Prostate gland (tissue), 2 donors: ENCODE data around the gene MED17.

Source experiments
- POLR2A ChIP-seq: fragments of 450-650 bp; IDR thresholded peaks from one replicate; pipeline ENCODE4 v1.6.1; 2016; ENCODE audit warnings: antibody characterized with exemption, mild to moderate bottlenecking
- TF ChIP-seq, protein P1 (sequence below), 4 experiments: fragments of 200-600 bp in 2 of 4; fragments of 450-650 bp in 2 of 4; sonication (generic) in 2 of 4; IDR thresholded peaks; 1 replicate in 3 of 4; 2 replicates in 1 of 4; pipeline ENCODE4 v1.5.1; 2016 to 2019; ENCODE audit warnings: antibody characterized with exemption in 4 of 4, mild to moderate bottlenecking in 2 of 4, moderate library complexity in 2 of 4

DNA sequence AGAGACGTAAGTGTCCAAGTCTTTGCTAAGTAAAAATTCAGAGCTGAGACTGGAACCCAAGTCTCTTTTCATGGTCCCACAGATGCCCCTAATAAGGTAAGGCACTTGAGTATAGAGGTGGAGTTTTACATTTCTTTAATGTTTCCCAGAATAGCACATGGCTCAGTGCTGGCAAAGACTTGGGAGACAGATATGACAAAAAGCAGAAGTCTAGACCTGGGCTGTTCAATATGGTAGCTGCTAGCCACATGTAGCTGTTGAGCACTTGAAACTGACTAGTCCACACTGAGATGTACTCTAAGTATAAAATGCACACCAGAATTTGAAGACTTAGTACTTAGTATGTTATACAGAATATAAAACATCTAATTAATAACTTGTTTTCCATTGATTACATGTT lies 48.7 kb downstream of the MED17 start:
- TF ChIP-seq, protein P1, sequence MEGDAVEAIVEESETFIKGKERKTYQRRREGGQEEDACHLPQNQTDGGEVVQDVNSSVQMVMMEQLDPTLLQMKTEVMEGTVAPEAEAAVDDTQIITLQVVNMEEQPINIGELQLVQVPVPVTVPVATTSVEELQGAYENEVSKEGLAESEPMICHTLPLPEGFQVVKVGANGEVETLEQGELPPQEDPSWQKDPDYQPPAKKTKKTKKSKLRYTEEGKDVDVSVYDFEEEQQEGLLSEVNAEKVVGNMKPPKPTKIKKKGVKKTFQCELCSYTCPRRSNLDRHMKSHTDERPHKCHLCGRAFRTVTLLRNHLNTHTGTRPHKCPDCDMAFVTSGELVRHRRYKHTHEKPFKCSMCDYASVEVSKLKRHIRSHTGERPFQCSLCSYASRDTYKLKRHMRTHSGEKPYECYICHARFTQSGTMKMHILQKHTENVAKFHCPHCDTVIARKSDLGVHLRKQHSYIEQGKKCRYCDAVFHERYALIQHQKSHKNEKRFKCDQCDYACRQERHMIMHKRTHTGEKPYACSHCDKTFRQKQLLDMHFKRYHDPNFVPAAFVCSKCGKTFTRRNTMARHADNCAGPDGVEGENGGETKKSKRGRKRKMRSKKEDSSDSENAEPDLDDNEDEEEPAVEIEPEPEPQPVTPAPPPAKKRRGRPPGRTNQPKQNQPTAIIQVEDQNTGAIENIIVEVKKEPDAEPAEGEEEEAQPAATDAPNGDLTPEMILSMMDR (IDR thresholded peaks at IDR 0.05) = no peak
- no peak for TF ChIP-seq POLR2A
